Naive thymus-derived CD8-positive, alpha-beta T cell (primary cell): ENCODE measurements around the gene SLC12A7. TPM values are rescaled to one million over a fixed set of nuclear protein-coding genes. Genes with fewer than 3 reads are reported as not detected.

Experiments used
- ATAC-seq, 2 donors: fragments of 150-1000 bp; cut with Tn5 transposase in 1 of 2; sonication (Bioruptor Pico), chemical (Tn5 transposase) in 1 of 2; 1 replicate in 1 of 2; 2 replicates in 1 of 2; pipeline ENCODE4 v1.10.0; 2021; ENCODE audit warnings: mild to moderate bottlenecking in 2 of 2, moderate library complexity in 2 of 2
- POLR2A ChIA-PET: fragments of 350-600 bp; sonication (Branson Sonifier 250); formaldehyde crosslinking; loops from one replicate; lab custom pipeline; 2021; ENCODE audit warnings: antibody characterized with exemption; lab: Charles Lee
- DNase-seq, 10 donors: peaks; one replicate each; pipeline versions ENCODE4 v3.0.0 to v3.0.0-alpha.2; 2020 to 2022
- H3K27ac Mint-ChIP-seq, 10 donors: one replicate each; pipeline ENCODE4 v1.8.0; 2020 to 2022; ENCODE audit warnings: mild to moderate bottlenecking in 10 of 10, mixed read lengths in 10 of 10, moderate library complexity in 4 of 10, inconsistent platforms in 1 of 10
- H3K27me3 Mint-ChIP-seq, 5 donors: one replicate each; pipeline ENCODE4 v1.8.0; 2021 to 2022; ENCODE audit warnings: mixed read lengths in 5 of 5
- H3K36me3 Mint-ChIP-seq, 3 donors: one replicate each; pipeline ENCODE4 v1.8.0; 2020 to 2022; ENCODE audit warnings: mixed read lengths in 3 of 3, mild to moderate bottlenecking in 2 of 3, inconsistent platforms in 1 of 3
- H3K4me1 Mint-ChIP-seq, 4 donors: one replicate each; pipeline ENCODE4 v1.8.0; 2021 to 2022; ENCODE audit warnings: mixed read lengths in 4 of 4
- H3K4me3 Mint-ChIP-seq, 10 donors: one replicate each; pipeline ENCODE4 v1.8.0; 2020 to 2022; ENCODE audit warnings: mild to moderate bottlenecking in 10 of 10, mixed read lengths in 10 of 10, moderate library complexity in 6 of 10, inconsistent platforms in 1 of 10
- H3K9me3 Mint-ChIP-seq, 9 donors: one replicate each; pipeline ENCODE4 v1.8.0; 2020 to 2022; ENCODE audit warnings: mixed read lengths in 9 of 9, mild to moderate bottlenecking in 3 of 9, inconsistent platforms in 1 of 9, moderate library complexity in 1 of 9
- polyA plus RNA-seq, 3 donors: library from polyadenylated mRNA; unstranded; fragments of 300-500 nt; fragmentation: Illumina TruSeq; gene quantifications; one replicate each; pipeline ENCODE4 v1.2.3, GENCODE V29; 2021
- total RNA-seq, 8 experiments: library from RNA in 2 of 8; stranded (reverse) in 2 of 8; gene quantifications; one replicate each; pipeline ENCODE4 v1.2.3 and lab custom pipeline; 2021 to 2026

The SLC12A7 gene
- total and polyA plus RNA-seq, 5 experiments from 2014 or later: 7.3 to 68.3 (median 25.4) TPM

GRCh38 chr5:1013238-1013947 lies 98.5 kb downstream of the SLC12A7 start:
- Mint-ChIP-seq H3K4me3 (no peak overlapping the region), H3K36me3 (no peaks in the 10 kb centered on the region), H3K27me3 (peaks cover 6 to 31% (median 20%) of the 10 kb centered on the region in 5 donors), H3K4me1 (peaks cover 5 to 14% (median 8%) of the 10 kb centered on the region in 4 donors), H3K27ac (no peak overlapping the region), H3K9me3 (no peaks in the 10 kb centered on the region)
- POLR2A ChIA-PET: no interaction called here
- no peak for ATAC-seq
- DNase-seq: peak in 1 of 10 donors; percentile 52

GRCh38 chr5:1012900-1013237 lies 99.0 kb downstream of the SLC12A7 start:
- POLR2A ChIA-PET: no interaction called here
- ATAC-seq (no peak), DNase-seq (peak in 1 of 10 donors; percentile 18)
- no peaks in the 10 kb centered on the region for H3K36me3 Mint-ChIP-seq
- H3K4me3 Mint-ChIP-seq: no peak overlapping the region
- H3K4me1 Mint-ChIP-seq: peaks cover 7 to 17% (median 10%) of the 10 kb centered on the region in 4 donors
- H3K27me3 Mint-ChIP-seq: peaks cover 7 to 35% (median 21%) of the 10 kb centered on the region in 5 donors
- H3K9me3 Mint-ChIP-seq: no peaks in the 10 kb centered on the region
- H3K27ac Mint-ChIP-seq: no peak overlapping the region

- Mint-ChIP-seq H3K27me3 (peaks cover 9 to 40% (median 25%) of the 10 kb centered on the region in 5 donors), H3K4me1 (peaks cover 8 to 22% (median 11%) of the 10 kb centered on the region in 4 donors), H3K27ac (no peak overlapping the region), H3K36me3 (no peaks in the 10 kb centered on the region), H3K4me3 (no peak overlapping the region), H3K9me3 (no peaks in the 10 kb centered on the region)
- POLR2A ChIA-PET: no interaction called here
- ATAC-seq: no peak
- peak in 1 of 10 donors; percentile 28 for DNase-seq
Observed at GRCh38 chr5:1012313-1012841, 99.5 kb downstream of the SLC12A7 start.

- Mint-ChIP-seq H3K4me3 (peak overlapping the region in 2 of 10 donors; percentile 25 to 52), H3K4me1 (peaks cover 8 to 22% (median 11%) of the 10 kb centered on the region in 4 donors), H3K36me3 (no peaks in the 10 kb centered on the region), H3K27ac (no peak overlapping the region), H3K27me3 (peaks cover 10 to 46% (median 30%) of the 10 kb centered on the region in 5 donors), H3K9me3 (no peaks in the 10 kb centered on the region)
- POLR2A ChIA-PET: no interaction called here
- ATAC-seq (no peak), DNase-seq (peak in 1 of 10 donors; percentile 46)
Observed at GRCh38 chr5:1011741-1012312, 100.0 kb downstream of the SLC12A7 start.

GRCh38 chr5:1011226-1011631 lies 100.6 kb downstream of the SLC12A7 start:
- DNase-seq: peak in 9 of 10 donors; percentile 35 to 69 (median 48)
- Mint-ChIP-seq H3K9me3 (no peaks in the 10 kb centered on the region), H3K27me3 (peaks cover 12 to 52% (median 30%) of the 10 kb centered on the region in 5 donors), H3K4me3 (peak overlapping the region in 8 of 10 donors; percentile 25 to 64 (median 53)), H3K36me3 (no peaks in the 10 kb centered on the region), H3K4me1 (peaks cover 8 to 22% (median 11%) of the 10 kb centered on the region in 4 donors), H3K27ac (peak overlapping the region in 1 of 10 donors; percentile 75)
- POLR2A ChIA-PET: no interaction called here
- peak; percentile 45 to 53 for ATAC-seq

- peaks cover 11 to 28% (median 15%) of the 10 kb centered on the region in 4 donors for H3K4me1 Mint-ChIP-seq
- no peak overlapping the region for H3K27ac Mint-ChIP-seq
- no peaks in the 10 kb centered on the region for H3K9me3 Mint-ChIP-seq
- DNase-seq (peak in 1 of 10 donors; percentile 48), ATAC-seq (no peak)
- no peaks in the 10 kb centered on the region for H3K36me3 Mint-ChIP-seq
- peak overlapping the region in 4 of 10 donors; percentile 23 to 64 (median 29) for H3K4me3 Mint-ChIP-seq
- POLR2A ChIA-PET: no interaction called here
- H3K27me3 Mint-ChIP-seq: peaks cover 14 to 57% (median 33%) of the 10 kb centered on the region in 5 donors
Observed at GRCh38 chr5:1010641-1011046, 101.2 kb downstream of the SLC12A7 start.

GRCh38 chr5:1010181-1010510 lies 101.7 kb downstream of the SLC12A7 start:
- DNase-seq (peak in 2 of 10 donors; percentile 16 to 56), ATAC-seq (no peak)
- Mint-ChIP-seq H3K27me3 (peaks cover 14 to 59% (median 33%) of the 10 kb centered on the region in 5 donors), H3K4me1 (peaks cover 11 to 28% (median 16%) of the 10 kb centered on the region in 4 donors), H3K36me3 (no peaks in the 10 kb centered on the region), H3K9me3 (no peaks in the 10 kb centered on the region), H3K27ac (peak overlapping the region in 1 of 10 donors; percentile 32), H3K4me3 (peak overlapping the region in 7 of 10 donors; percentile 10 to 64 (median 33))
- POLR2A ChIA-PET: no interaction called here

GRCh38 chr5:1009359-1010180 lies 102.3 kb downstream of the SLC12A7 start:
- Mint-ChIP-seq H3K27ac (peak overlapping the region in 1 of 10 donors; percentile 32), H3K9me3 (no peaks in the 10 kb centered on the region), H3K27me3 (peaks cover 14 to 59% (median 33%) of the 10 kb centered on the region in 5 donors), H3K4me1 (peaks cover 11 to 29% (median 16%) of the 10 kb centered on the region in 4 donors), H3K36me3 (no peaks in the 10 kb centered on the region), H3K4me3 (peak overlapping the region in 8 of 10 donors; percentile 26 to 62 (median 52))
- ATAC-seq: no peak
- POLR2A ChIA-PET: no interaction called here
- peak in 2 of 10 donors; percentile 17 to 59 for DNase-seq

GRCh38 chr5:1008451-1009358 lies 103.2 kb downstream of the SLC12A7 start, which contains the start of gene NKD2:
Gene NKD2, plus strand, starts transcription at chr5:1008802. Its CDS starts 256 bp downstream, at chr5:1009058.
- DNase-seq (peak in 8 of 10 donors; percentile 22 to 64 (median 58)), ATAC-seq (peak; percentile 70 to 72)
- H3K27me3 Mint-ChIP-seq: peaks cover 14 to 59% (median 33%) of the 10 kb centered on the region in 5 donors
- H3K27ac Mint-ChIP-seq: peak within 1 kb of the TSS in 2 of 10 donors; percentile 40 to 68
- no peaks in the 10 kb centered on the region for H3K36me3 Mint-ChIP-seq
- POLR2A ChIA-PET: interaction anchor here (0.7 kb wide), 1 partner anchor 154 kb away, joined by 3 read pairs; no protein-coding TSS in a partner anchor
- H3K4me1 Mint-ChIP-seq: peaks cover 16 to 35% (median 21%) of the 10 kb centered on the region in 4 donors
- no peaks in the 10 kb centered on the region for H3K9me3 Mint-ChIP-seq
- H3K4me3 Mint-ChIP-seq: peak within 1 kb of the TSS in 9 of 10 donors; percentile 64 to 77 (median 70)

GRCh38 chr5:1007681-1008450 lies 104.0 kb downstream of the SLC12A7 start:
- Mint-ChIP-seq H3K36me3 (no peaks in the 10 kb centered on the region), H3K4me1 (peaks cover 20 to 43% (median 29%) of the 10 kb centered on the region in 4 donors), H3K9me3 (no peaks in the 10 kb centered on the region), H3K27me3 (peaks cover 14 to 59% (median 33%) of the 10 kb centered on the region in 5 donors), H3K27ac (peak overlapping the region in 2 of 10 donors; percentile 40 to 68), H3K4me3 (peak overlapping the region; percentile 61 to 77 (median 69))
- POLR2A ChIA-PET: interaction anchor here (0.7 kb wide), 2 partner anchors 122 to 155 kb away, joined by 3 read pairs; no protein-coding TSS in a partner anchor
- DNase-seq (peak in 2 of 10 donors; percentile 17 to 58), ATAC-seq (no peak)
